Coronary artery (tissue), 2 donors: ENCODE results near the gene MTHFD1L.
"Not testable (repeated sequence)": the region's sequence is repeated elsewhere in the genome, so short reads cannot be mapped to it uniquely, and the experiment has no call there.

ENCODE experiments used
- DNase-seq: peaks from one replicate; pipeline ENCODE4 v3.0.0-alpha.2; 2017; ENCODE audit warnings: low spot score
- H3K27ac ChIP-seq, 2 donors: fragments of 200-600 bp; sonication (generic); one replicate each; pipeline ENCODE4 v1.5.1; 2016 to 2019
- H3K4me3 ChIP-seq: fragments of 200-600 bp; sonication (generic); 2 replicates; pipeline ENCODE4 v1.5.1; 2016; ENCODE audit warnings: mild to moderate bottlenecking, moderate library complexity
- TF ChIP-seq, protein P1 (sequence below): fragments of 200-600 bp; sonication (generic); IDR thresholded peaks from one replicate; pipeline ENCODE4 v1.5.1; 2019; ENCODE audit warnings: antibody characterized with exemption

Gene MTHFD1L

GRCh38 chr6:150865406-150866146 is at the start of gene MTHFD1L:
TSS of gene MTHFD1L (plus strand) at chr6:150865702. CDS start at chr6:150865823, 121 bp downstream.
- DNase-seq = peak; percentile 96

GRCh38 chr6:150816554-150816953 is 48.9 kb upstream of the MTHFD1L start:
- H3K4me3 ChIP-seq, H3K27ac ChIP-seq, DNase-seq: not testable (repeated sequence)

More at GRCh38 chr6:150865406-150866146, at the start of gene MTHFD1L:
- H3K4me3 ChIP-seq = peak within 1 kb of the TSS; percentile 94
- peak within 1 kb of the TSS; percentile 92 to 100 for H3K27ac ChIP-seq
- TF ChIP-seq, protein P1, sequence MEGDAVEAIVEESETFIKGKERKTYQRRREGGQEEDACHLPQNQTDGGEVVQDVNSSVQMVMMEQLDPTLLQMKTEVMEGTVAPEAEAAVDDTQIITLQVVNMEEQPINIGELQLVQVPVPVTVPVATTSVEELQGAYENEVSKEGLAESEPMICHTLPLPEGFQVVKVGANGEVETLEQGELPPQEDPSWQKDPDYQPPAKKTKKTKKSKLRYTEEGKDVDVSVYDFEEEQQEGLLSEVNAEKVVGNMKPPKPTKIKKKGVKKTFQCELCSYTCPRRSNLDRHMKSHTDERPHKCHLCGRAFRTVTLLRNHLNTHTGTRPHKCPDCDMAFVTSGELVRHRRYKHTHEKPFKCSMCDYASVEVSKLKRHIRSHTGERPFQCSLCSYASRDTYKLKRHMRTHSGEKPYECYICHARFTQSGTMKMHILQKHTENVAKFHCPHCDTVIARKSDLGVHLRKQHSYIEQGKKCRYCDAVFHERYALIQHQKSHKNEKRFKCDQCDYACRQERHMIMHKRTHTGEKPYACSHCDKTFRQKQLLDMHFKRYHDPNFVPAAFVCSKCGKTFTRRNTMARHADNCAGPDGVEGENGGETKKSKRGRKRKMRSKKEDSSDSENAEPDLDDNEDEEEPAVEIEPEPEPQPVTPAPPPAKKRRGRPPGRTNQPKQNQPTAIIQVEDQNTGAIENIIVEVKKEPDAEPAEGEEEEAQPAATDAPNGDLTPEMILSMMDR = peak; percentile 52

- no peak overlapping the region for H3K27ac ChIP-seq
- no peak for DNase-seq
- no peak overlapping the region for H3K4me3 ChIP-seq
- TF ChIP-seq, protein P1 = no peak
Observed at GRCh38 chr6:150822932-150823331, 42.6 kb upstream of the MTHFD1L start.

GRCh38 chr6:150826788-150827187 is 38.7 kb upstream of the MTHFD1L start:
- Histone ChIP-seq H3K4me3 (no peak overlapping the region), H3K27ac (no peak overlapping the region)
- TF ChIP-seq, protein P1 = no peak
- no peak for DNase-seq

DNA sequence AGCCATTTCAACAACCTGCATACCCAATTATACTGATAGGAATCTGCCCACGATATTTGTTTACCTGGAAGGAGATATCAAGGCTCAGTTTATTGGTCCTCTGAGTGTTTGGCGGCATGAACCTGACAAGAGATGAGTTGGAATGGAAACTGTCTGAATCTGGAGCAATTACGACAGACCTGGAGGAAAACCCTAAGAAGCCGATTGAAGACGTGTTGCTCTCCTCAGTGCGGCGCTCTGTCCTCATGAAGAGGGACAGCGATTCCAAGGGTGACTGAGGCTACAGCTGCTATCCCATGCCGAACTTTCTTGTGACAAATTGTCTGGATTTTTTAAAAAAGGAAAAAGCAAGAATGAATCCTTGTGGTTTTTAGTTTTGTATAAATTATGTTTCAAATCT is 37.4 kb upstream of the MTHFD1L start:
- H3K27ac ChIP-seq, DNase-seq, H3K4me3 ChIP-seq: not testable (repeated sequence)

GRCh38 chr6:150830439-150831165 is 34.9 kb upstream of the MTHFD1L start:
- H3K4me3 ChIP-seq = no peak overlapping the region
- no peak overlapping the region for H3K27ac ChIP-seq
- TF ChIP-seq, protein P1 = no peak
- DNase-seq = no peak

- TF ChIP-seq, protein P1 = no peak
Observed at GRCh38 chr6:150831577-150831976, 33.9 kb upstream of the MTHFD1L start.

DNA sequence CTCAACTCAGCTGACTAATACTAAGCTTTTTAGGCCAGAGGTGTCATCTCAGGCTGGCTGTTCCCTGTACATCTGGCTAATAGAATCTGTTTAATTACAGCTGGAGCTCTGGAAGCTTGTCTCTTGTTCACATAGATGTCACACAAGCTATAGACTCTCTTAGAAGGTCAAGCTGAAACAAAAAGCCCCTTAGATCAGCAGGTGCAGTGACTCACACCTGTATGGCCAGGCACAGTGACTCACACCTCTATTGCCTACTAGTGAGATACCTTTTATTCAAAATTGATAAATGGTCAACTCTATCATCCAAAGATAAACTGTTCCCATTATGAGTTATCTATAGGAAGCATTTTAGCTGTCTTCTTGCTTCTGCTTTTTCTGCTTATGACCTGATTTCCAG is 29.9 kb upstream of the MTHFD1L start:
- Histone ChIP-seq H3K27ac (no peak overlapping the region), H3K4me3 (no peak overlapping the region)
- DNase-seq = no peak

More at GRCh38 chr6:150831577-150831976, 33.9 kb upstream of the MTHFD1L start:
- Histone ChIP-seq H3K27ac (no peak overlapping the region), H3K4me3 (no peak overlapping the region)
- DNase-seq = no peak

More for the DNA sequence above, 29.9 kb upstream of the MTHFD1L start:
- TF ChIP-seq, protein P1 = no peak
